HCT116 (cell line): ENCODE measurements around the gene STK35. TPM values are rescaled to one million over a fixed set of nuclear protein-coding genes. Genes with fewer than 3 reads are reported as not detected.

Source experiments
- ATAC-seq: fragments of 200-7000 bp; cut with Tn5 transposase; 2 replicates; pipeline ENCODE4 v1.9.1; 2020; ENCODE audit warnings: mild to moderate bottlenecking, moderate library complexity
- BruUV-seq: library from RNA; stranded (reverse); fragments of 400-500 nt; replicated peaks from 2 replicates; lab custom pipeline; 2021; lab: Mats Ljungman, UMichigan
- CTCF ChIA-PET: fragments of 300-600 bp; sonication (Branson Sonifier 250); formaldehyde crosslinking; loops from one replicate; lab custom pipeline; 2021; ENCODE audit warnings: antibody characterized with exemption; lab: Charles Lee
- POLR2A ChIA-PET: fragments of 300-600, 350-600 bp; sonication (Branson Sonifier 250); formaldehyde crosslinking; loops from one replicate; lab custom pipeline; 2021; ENCODE audit warnings: antibody characterized with exemption; lab: Charles Lee
- RAD21 ChIA-PET, 2 experiments: fragments of 300-600 bp; sonication (Branson Sonifier 250); formaldehyde crosslinking; loops; one replicate each; lab custom pipeline; 2023; ENCODE audit warnings: low total read pairs in 2 of 2; ENCODE audit not compliant: uncharacterized antibody in 2 of 2, unreplicated experiment in 2 of 2, low non-redundant PET in 1 of 2; lab: Charles Lee
- DNase-seq: peaks from one replicate; pipeline ENCODE4 v3.0.0-alpha.2; 2010; ENCODE audit warnings: low read depth, low spot score
- H2AFZ ChIP-seq: fragments of 200-600 bp; shearing (Covaris generic), sonication (generic); 2 replicates; pipeline ENCODE4 v1.6.1; 2017; ENCODE audit warnings: low read depth, mixed run types, mixed read lengths, antibody characterized with exemption, low read length; ENCODE audit not compliant: poor library complexity, severe bottlenecking
- H3K27ac ChIP-seq: 2 replicates; pipeline ENCODE4 v1.5.1; 2012; ENCODE audit warnings: low read depth, low read length
- H3K27me3 ChIP-seq: fragments of 200-600 bp; sonication (generic); 2 replicates; pipeline ENCODE4 v1.6.1; 2016; ENCODE audit warnings: mixed run types, low read length, mixed read lengths; ENCODE audit not compliant: insufficient read depth
- H3K36me3 ChIP-seq, 2 experiments: fragments of 200-500 bp in 1 of 2; fragments of 200-600 bp in 1 of 2; sonication (Bioruptor generic) in 1 of 2; sonication (generic) in 1 of 2; 2 replicates each; pipeline versions ENCODE4 v1.5.1 to v1.6.1; 2014 to 2016; ENCODE audit warnings: low read length in 2 of 2, inconsistent platforms in 1 of 2, mixed read lengths in 1 of 2, mixed run types in 1 of 2; ENCODE audit not compliant: insufficient read depth in 2 of 2, control insufficient read depth in 1 of 2
- H3K4me1 ChIP-seq, 2 experiments: fragments of 200-600 bp in 1 of 2; sonication (generic) in 1 of 2; 2 replicates each; pipeline versions ENCODE4 v1.5.1 to v1.6.1; 2012 to 2017; ENCODE audit warnings: low read length in 2 of 2, inconsistent platforms in 1 of 2, mild to moderate bottlenecking in 1 of 2, mixed read lengths in 1 of 2, mixed run types in 1 of 2, moderate library complexity in 1 of 2; ENCODE audit not compliant: insufficient read depth in 2 of 2, control insufficient read depth in 1 of 2
- H3K4me2 ChIP-seq: fragments of 200-600 bp; sonication (generic); 2 replicates; pipeline ENCODE4 v1.6.1; 2017; ENCODE audit warnings: mixed run types, low read length, mixed read lengths
- H3K4me3 ChIP-seq, 2 experiments: fragments of 200-600 bp in 1 of 2; sonication (generic) in 1 of 2; replicated peaks in 1 of 2; 2 replicates each; pipeline ENCODE4 v1.5.1; 2011 to 2016; ENCODE audit warnings: low read length in 2 of 2, control low read depth in 1 of 2, low read depth in 1 of 2, mild to moderate bottlenecking in 1 of 2, mixed read lengths in 1 of 2, mixed run types in 1 of 2
- H3K79me2 ChIP-seq: fragments of 200-600 bp; sonication (generic); 2 replicates; pipeline ENCODE4 v1.6.1; 2017; ENCODE audit warnings: mild to moderate bottlenecking, mixed run types, low read length, moderate library complexity, mixed read lengths; ENCODE audit not compliant: insufficient read depth
- H3K9ac ChIP-seq: fragments of 200-600 bp; sonication (generic); 2 replicates; pipeline ENCODE4 v1.6.1; 2016; ENCODE audit warnings: low read length, mixed read lengths
- H3K9me2 ChIP-seq: fragments of 200-600 bp; sonication (generic), shearing (Covaris generic); 2 replicates; pipeline ENCODE4 v1.6.1; 2017; ENCODE audit warnings: mixed run types, mild to moderate bottlenecking, moderate library complexity; ENCODE audit not compliant: insufficient read depth
- H3K9me3 ChIP-seq, 2 experiments: fragments of 200-500 bp in 1 of 2; fragments of 200-600 bp in 1 of 2; sonication (Bioruptor generic) in 1 of 2; sonication (generic) in 1 of 2; 2 replicates each; pipeline ENCODE4 v1.6.1; 2014 to 2017; ENCODE audit warnings: low read length in 2 of 2, mixed read lengths in 2 of 2, inconsistent platforms in 1 of 2, low read depth in 1 of 2, mild to moderate bottlenecking in 1 of 2, mixed run types in 1 of 2, moderate library complexity in 1 of 2; ENCODE audit not compliant: control insufficient read depth in 1 of 2, insufficient read depth in 1 of 2
- H4K20me1 ChIP-seq: fragments of 200-600 bp; sonication (generic), shearing (Covaris generic); 2 replicates; pipeline ENCODE4 v1.6.1; 2017; ENCODE audit warnings: mixed run types, mild to moderate bottlenecking, moderate library complexity; ENCODE audit not compliant: insufficient read depth
- CBX3 ChIP-seq: IDR thresholded peaks from 2 replicates; pipeline ENCODE4 v1.6.1; 2012; ENCODE audit warnings: low read depth
- ELF1 ChIP-seq: IDR thresholded peaks from 2 replicates; pipeline ENCODE4 v1.6.1; 2012; ENCODE audit warnings: low read depth, borderline replicate concordance
- EZH2 ChIP-seq: fragments of 200-600 bp; sonication (generic); IDR thresholded peaks from 2 replicates; pipeline ENCODE4 v1.6.1; 2017; ENCODE audit warnings: antibody characterized with exemption, mixed run types
- EZH2phosphoT487 ChIP-seq: fragments of 200-600 bp; IDR thresholded peaks from 2 replicates; pipeline ENCODE4 v1.6.1; 2018; ENCODE audit warnings: antibody characterized with exemption, borderline replicate concordance
- JUND ChIP-seq: IDR thresholded peaks from 2 replicates; pipeline ENCODE4 v1.6.1; 2012
- POLR2A ChIP-seq: IDR thresholded peaks from 2 replicates; pipeline ENCODE4 v1.7.0; 2011; ENCODE audit warnings: borderline replicate concordance; ENCODE audit not compliant: insufficient read depth, insufficient read length; ENCODE audit errors: extremely low read depth
- RAD21 ChIP-seq: IDR thresholded peaks from 2 replicates; pipeline ENCODE4 v1.6.1; 2012; ENCODE audit warnings: low read depth, mild to moderate bottlenecking
- SIN3A ChIP-seq: IDR thresholded peaks from 2 replicates; pipeline ENCODE4 v1.6.1; 2012; ENCODE audit warnings: low read depth
- SP1 ChIP-seq: IDR thresholded peaks from 2 replicates; pipeline ENCODE4 v1.6.1; 2012; ENCODE audit warnings: low read depth
- SRF ChIP-seq: IDR thresholded peaks from 2 replicates; pipeline ENCODE4 v1.6.1; 2012; ENCODE audit warnings: low read depth
- YY1 ChIP-seq: IDR thresholded peaks from 2 replicates; pipeline ENCODE4 v1.6.1; 2011; ENCODE audit warnings: low read length, low read depth, moderate library complexity, mild to moderate bottlenecking; ENCODE audit not compliant: insufficient replicate concordance; ENCODE audit errors: extremely low read depth
- ZNF274 ChIP-seq: fragments of 200-500 bp; sonication (Bioruptor generic); IDR thresholded peaks from 2 replicates; pipeline ENCODE4 v1.6.1; 2014; ENCODE audit warnings: mild to moderate bottlenecking, low read depth, low read length, inconsistent platforms
- intact Hi-C: fragments of 100-400 bp; cut with micrococcal nuclease; formaldehyde crosslinking; loops from 2 replicates; pipeline ENCODE4 v1.10.0; 2022
- total RNA-seq: library from RNA; stranded (reverse); gene quantifications from one replicate; pipeline ENCODE4 v1.2.1, GENCODE V29; 2021; ENCODE audit not compliant: unreplicated experiment
- TF ChIP-seq, protein P1 (sequence below): IDR thresholded peaks from 2 replicates; pipeline ENCODE4 v1.6.1; 2012; ENCODE audit warnings: low read depth
- TF ChIP-seq, protein P2 (sequence below): IDR thresholded peaks from 2 replicates; pipeline ENCODE4 v1.6.1; 2012

The STK35 gene
- total RNA-seq, 1 experiment from 2014 or later = 32.8 TPM

DNA sequence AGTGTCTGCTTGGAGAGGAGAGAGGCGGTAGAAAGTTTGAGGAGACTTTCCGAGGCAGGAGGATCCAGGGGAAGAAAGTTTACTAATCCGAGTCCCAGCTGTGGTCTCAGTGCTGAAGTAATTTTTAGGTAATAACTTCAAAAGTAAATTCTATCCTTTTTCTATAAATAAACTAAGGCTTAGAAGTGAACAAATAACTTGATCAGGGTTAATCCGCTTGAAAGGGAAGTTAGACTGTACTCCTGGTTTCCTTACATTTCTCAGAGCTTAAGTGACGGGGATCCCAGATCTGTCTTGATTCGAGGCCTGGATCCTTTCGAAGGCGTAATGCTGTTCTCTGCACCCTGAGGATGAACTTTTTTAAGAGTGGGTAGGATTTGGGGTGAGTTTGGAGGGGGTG, 2.6 kb downstream of the STK35 start:
- no peaks in the 10 kb centered on the region; the same call in 1 of the 2 replicates for H4K20me1 ChIP-seq
- H3K9me3 ChIP-seq = no peaks in the 10 kb centered on the region
- H3K4me3 ChIP-seq = peak overlapping the region; percentile 84 to 97
- intact Hi-C loops = loop anchor here (1.0 to 5.0 kb wide), 2 partner anchors 28 to 68 kb away; no protein-coding TSS in a partner anchor
- H2AFZ ChIP-seq = no peak overlapping the region
- peaks cover 24 to 41% of the 10 kb centered on the region in 2 experiments for H3K4me1 ChIP-seq
- no peaks in the 10 kb centered on the region for H3K9me2 ChIP-seq
- ChIA-PET RAD21 (no interaction called here), POLR2A (no interaction called here), CTCF (interaction anchor here (1.6 kb wide), 1 partner anchor 68 kb away, joined by 5 read pairs; no protein-coding TSS in a partner anchor)
- ATAC-seq (no peak), DNase-seq (no peak)
- H3K36me3 ChIP-seq = peaks cover 4 to 19% of the 10 kb centered on the region in 2 experiments; a peak in 2 of 4 replicates
- H3K27ac ChIP-seq = no peak overlapping the region
- peak overlapping the region; percentile 85 for H3K9ac ChIP-seq
- TF ChIP-seq SIN3A (no peak), JUND (no peak), CBX3 (no peak), EZH2 (no peak), EZH2phosphoT487 (no peak), SRF (no peak), ELF1 (no peak), POLR2A (no peak), RAD21 (no peak), ZNF274 (no peak), SP1 (no peak), YY1 (no peak)
- TF ChIP-seq, protein P1, sequence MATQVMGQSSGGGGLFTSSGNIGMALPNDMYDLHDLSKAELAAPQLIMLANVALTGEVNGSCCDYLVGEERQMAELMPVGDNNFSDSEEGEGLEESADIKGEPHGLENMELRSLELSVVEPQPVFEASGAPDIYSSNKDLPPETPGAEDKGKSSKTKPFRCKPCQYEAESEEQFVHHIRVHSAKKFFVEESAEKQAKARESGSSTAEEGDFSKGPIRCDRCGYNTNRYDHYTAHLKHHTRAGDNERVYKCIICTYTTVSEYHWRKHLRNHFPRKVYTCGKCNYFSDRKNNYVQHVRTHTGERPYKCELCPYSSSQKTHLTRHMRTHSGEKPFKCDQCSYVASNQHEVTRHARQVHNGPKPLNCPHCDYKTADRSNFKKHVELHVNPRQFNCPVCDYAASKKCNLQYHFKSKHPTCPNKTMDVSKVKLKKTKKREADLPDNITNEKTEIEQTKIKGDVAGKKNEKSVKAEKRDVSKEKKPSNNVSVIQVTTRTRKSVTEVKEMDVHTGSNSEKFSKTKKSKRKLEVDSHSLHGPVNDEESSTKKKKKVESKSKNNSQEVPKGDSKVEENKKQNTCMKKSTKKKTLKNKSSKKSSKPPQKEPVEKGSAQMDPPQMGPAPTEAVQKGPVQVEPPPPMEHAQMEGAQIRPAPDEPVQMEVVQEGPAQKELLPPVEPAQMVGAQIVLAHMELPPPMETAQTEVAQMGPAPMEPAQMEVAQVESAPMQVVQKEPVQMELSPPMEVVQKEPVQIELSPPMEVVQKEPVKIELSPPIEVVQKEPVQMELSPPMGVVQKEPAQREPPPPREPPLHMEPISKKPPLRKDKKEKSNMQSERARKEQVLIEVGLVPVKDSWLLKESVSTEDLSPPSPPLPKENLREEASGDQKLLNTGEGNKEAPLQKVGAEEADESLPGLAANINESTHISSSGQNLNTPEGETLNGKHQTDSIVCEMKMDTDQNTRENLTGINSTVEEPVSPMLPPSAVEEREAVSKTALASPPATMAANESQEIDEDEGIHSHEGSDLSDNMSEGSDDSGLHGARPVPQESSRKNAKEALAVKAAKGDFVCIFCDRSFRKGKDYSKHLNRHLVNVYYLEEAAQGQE = no peak
- TF ChIP-seq, protein P2, sequence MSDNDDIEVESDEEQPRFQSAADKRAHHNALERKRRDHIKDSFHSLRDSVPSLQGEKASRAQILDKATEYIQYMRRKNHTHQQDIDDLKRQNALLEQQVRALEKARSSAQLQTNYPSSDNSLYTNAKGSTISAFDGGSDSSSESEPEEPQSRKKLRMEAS = no peak
- no peaks in the 10 kb centered on the region for H3K27me3 ChIP-seq
- peaks cover 65% of the 10 kb centered on the region for H3K79me2 ChIP-seq
- BruUV-seq = no TSS peak
- H3K4me2 ChIP-seq = peak overlapping the region; percentile 84
